Measurements from ENCODE around the gene LASP1NB.
"Not testable (repeated sequence)": the region's sequence is repeated elsewhere in the genome, so short reads cannot be mapped to it uniquely, and the experiment has no call there.

Gene LASP1NB

DNA sequence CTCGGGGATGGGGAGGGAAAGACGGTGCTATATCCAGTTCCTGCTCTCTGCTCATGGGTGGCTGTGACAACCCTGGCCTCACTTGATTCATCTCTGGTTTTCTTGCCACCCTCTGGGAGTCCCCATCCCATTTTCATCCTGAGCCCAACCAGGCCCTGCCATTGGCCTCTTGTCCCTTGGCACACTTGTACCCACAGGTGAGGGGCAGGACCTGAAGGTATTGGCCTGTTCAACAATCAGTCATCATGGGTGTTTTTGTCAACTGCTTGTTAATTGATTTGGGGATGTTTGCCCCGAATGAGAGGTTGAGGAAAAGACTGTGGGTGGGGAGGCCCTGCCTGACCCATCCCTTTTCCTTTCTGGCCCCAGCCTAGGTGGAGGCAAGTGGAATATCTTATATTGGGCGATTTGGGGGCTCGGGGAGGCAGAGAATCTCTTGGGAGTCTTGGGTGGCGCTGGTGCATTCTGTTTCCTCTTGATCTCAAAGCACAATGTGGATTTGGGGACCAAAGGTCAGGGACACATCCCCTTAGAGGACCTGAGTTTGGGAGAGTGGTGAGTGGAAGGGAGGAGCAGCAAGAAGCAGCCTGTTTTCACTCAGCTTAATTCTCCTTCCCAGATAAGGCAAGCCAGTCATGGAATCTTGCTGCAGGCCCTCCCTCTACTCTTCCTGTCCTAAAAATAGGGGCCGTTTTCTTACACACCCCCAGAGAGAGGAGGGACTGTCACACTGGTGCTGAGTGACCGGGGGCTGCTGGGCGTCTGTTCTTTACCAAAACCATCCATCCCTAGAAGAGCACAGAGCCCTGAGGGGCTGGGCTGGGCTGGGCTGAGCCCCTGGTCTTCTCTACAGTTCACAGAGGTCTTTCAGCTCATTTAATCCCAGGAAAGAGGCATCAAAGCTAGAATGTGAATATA lies 4.8 kb upstream of the LASP1NB start:
- Histone ChIP-seq H3K9me3 (ENCODE audit: low read length) (no peaks in the 10 kb centered on the region), H3K27me3 (ENCODE audit: control insufficient read depth in 1 of 2, insufficient read depth in 2 of 2, low read length in 2 of 2) (no peaks in the 10 kb centered on the region), H3K36me3 (ENCODE audit: insufficient read depth, low read length) (peaks cover 40% of the 10 kb centered on the region), H3K4me1 (ENCODE audit: insufficient read depth, low read length) (peaks cover 49% of the 10 kb centered on the region), H3K9ac (ENCODE audit: low read length) (no peak overlapping the region), H3K4me3 (ENCODE audit: low read depth in 1 of 2, low read length in 2 of 2) (no peak overlapping the region), H3K27ac (ENCODE audit: low read depth, low read length) (peak overlapping the region; percentile 72)

DNA sequence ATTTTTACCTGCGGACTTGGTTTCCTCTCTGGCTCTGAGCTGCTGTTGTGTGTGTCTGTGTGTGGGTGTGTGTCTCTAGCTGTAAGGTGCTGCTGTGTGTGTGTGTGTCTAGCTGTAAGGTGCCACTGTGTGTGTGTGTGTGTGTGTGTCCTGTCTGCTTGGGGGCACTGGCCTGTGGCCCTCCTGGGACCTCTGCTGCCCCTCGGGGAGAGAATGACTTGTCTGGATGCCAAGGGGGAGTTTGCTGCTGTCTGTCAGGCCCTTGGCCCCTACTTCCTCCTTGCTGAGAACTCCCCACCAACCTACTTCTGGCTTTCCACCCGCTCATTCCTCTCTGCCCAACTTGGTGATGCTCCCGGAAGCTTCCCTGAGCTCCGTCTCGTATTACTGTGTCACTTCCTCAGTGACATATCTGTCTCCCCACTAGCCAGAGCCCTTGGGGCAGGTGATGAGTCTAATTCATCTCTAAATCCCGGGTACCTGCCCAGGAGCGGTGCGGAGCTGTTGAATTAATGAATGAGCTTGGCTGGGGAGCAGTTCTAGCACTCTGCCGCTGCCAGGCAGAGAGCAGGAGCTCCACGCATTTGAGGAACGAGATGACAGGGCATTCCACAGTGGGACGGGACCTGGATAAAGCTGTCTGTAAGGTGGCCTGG lies 3.5 kb upstream of the LASP1NB start:
- Histone ChIP-seq H3K36me3 (ENCODE audit: insufficient read depth, low read length) (peaks cover 29% of the 10 kb centered on the region), H3K9ac (ENCODE audit: low read length) (no peak overlapping the region), H3K4me3 (ENCODE audit: low read depth in 1 of 2, low read length in 2 of 2) (no peak overlapping the region), H3K9me3 (ENCODE audit: low read length) (no peaks in the 10 kb centered on the region), H3K4me1 (ENCODE audit: insufficient read depth, low read length) (peaks cover 45% of the 10 kb centered on the region), H3K27ac (ENCODE audit: low read depth, low read length) (peak overlapping the region; percentile 55), H3K27me3 (ENCODE audit: control insufficient read depth in 1 of 2, insufficient read depth in 2 of 2, low read length in 2 of 2) (no peaks in the 10 kb centered on the region)

DNA sequence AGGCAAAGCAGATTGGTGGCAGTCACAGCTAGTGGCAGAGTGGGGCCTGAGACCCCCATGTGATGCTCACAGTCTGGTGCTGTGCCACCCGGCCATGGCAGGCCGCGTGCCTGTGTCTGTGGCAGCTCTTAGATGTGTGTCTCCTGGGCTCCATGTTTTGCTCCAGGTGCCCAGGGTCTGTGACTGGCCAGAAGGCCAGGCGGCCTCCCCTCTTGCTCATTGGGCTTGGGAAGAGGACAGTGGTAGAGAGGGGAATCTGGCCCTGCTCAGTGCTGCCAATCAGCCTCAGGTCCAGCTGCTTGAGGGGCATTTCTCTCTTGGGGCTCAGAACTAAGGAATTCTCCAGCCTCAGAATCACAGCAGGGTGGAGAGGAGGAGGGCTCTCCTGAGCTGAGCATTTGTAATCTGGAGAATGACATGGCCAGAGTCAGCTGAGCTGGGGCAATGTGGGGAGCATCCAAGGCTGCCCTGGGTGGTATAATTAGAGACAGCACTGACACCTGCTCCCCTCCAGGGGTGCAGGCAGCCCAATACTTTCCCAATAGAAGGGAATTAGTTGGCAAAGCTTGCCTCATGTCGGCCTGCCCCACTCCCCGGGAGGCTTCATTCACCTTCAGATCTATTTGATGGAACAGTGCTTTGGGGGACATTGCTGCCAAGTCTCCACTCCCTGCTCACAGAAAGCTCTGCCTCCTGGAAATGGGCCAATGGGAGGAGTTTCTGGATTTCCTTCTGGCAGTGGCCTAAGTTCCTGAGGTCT lies 2.7 kb upstream of the LASP1NB start:
- Histone ChIP-seq H3K27me3 (ENCODE audit: control insufficient read depth in 1 of 2, insufficient read depth in 2 of 2, low read length in 2 of 2) (no peaks in the 10 kb centered on the region), H3K9me3 (ENCODE audit: low read length) (no peaks in the 10 kb centered on the region), H3K4me1 (ENCODE audit: insufficient read depth, low read length) (peaks cover 45% of the 10 kb centered on the region), H3K4me3 (ENCODE audit: low read depth in 1 of 2, low read length in 2 of 2) (no peak overlapping the region), H3K27ac (ENCODE audit: low read depth, low read length) (peak overlapping the region; percentile 55), H3K36me3 (ENCODE audit: insufficient read depth, low read length) (peaks cover 23% of the 10 kb centered on the region), H3K9ac (ENCODE audit: low read length) (no peak overlapping the region)

GRCh38 chr17:38926293-38927070 lies 1.1 kb downstream of the LASP1NB start:
- Histone ChIP-seq H3K4me1 (ENCODE audit: insufficient read depth, low read length) (peaks cover 25% of the 10 kb centered on the region), H3K9me3 (ENCODE audit: low read length) (no peaks in the 10 kb centered on the region), H3K4me3 (ENCODE audit: low read depth in 1 of 2, low read length in 2 of 2) (no peak overlapping the region), H3K9ac (ENCODE audit: low read length) (no peak overlapping the region), H3K27me3 (ENCODE audit: control insufficient read depth in 1 of 2, insufficient read depth in 2 of 2, low read length in 2 of 2) (no peaks in the 10 kb centered on the region), H3K27ac (ENCODE audit: low read depth, low read length) (no peak overlapping the region), H3K36me3 (ENCODE audit: insufficient read depth, low read length) (no peaks in the 10 kb centered on the region)

- not testable (repeated sequence) for H3K36me3 ChIP-seq (ENCODE audit: insufficient read depth, low read length); H3K27me3 ChIP-seq (ENCODE audit: control insufficient read depth in 1 of 2, insufficient read depth in 2 of 2, low read length in 2 of 2); H3K9me3 ChIP-seq (ENCODE audit: low read length); H3K9ac ChIP-seq (ENCODE audit: low read length); H3K4me1 ChIP-seq (ENCODE audit: insufficient read depth, low read length); H3K27ac ChIP-seq (ENCODE audit: low read depth, low read length); H3K4me3 ChIP-seq (ENCODE audit: low read depth in 1 of 2, low read length in 2 of 2)
Observed at GRCh38 chr17:38930782-38931181, 5.4 kb downstream of the LASP1NB start.

DNA sequence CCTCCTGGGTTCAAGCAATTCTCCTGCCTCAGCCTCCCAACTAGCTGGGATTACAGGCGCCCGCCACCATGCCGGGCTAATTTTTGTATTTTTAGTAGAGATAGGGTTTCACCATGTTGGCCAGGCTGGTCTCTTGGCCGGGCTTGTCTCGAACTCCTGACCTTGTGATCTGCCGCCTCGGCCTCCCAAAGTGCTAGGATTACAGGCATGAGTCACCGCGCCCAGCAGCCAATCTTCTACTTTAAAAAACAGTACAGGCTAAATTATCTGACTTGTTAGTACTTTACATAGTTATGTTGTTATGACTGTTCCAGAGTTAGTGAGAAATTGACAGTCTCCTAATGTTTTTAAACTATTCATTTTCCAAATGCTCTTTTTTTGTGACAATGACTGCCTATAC lies 8.5 kb downstream of the LASP1NB start:
- not testable (repeated sequence) for H3K36me3 ChIP-seq (ENCODE audit: insufficient read depth, low read length); H3K27me3 ChIP-seq (ENCODE audit: control insufficient read depth in 1 of 2, insufficient read depth in 2 of 2, low read length in 2 of 2); H3K4me1 ChIP-seq (ENCODE audit: insufficient read depth, low read length); H3K4me3 ChIP-seq (ENCODE audit: low read depth in 1 of 2, low read length in 2 of 2); H3K9ac ChIP-seq (ENCODE audit: low read length); H3K9me3 ChIP-seq (ENCODE audit: low read length); H3K27ac ChIP-seq (ENCODE audit: low read depth, low read length)

- Histone ChIP-seq H3K9ac (ENCODE audit: low read length) (no peak overlapping the region), H3K9me3 (ENCODE audit: low read length) (no peaks in the 10 kb centered on the region), H3K27me3 (ENCODE audit: control insufficient read depth in 1 of 2, insufficient read depth in 2 of 2, low read length in 2 of 2) (no peaks in the 10 kb centered on the region), H3K4me3 (ENCODE audit: low read depth in 1 of 2, low read length in 2 of 2) (no peak overlapping the region), H3K4me1 (ENCODE audit: insufficient read depth, low read length) (peaks cover 6% of the 10 kb centered on the region), H3K27ac (ENCODE audit: low read depth, low read length) (no peak overlapping the region), H3K36me3 (ENCODE audit: insufficient read depth, low read length) (no peaks in the 10 kb centered on the region)
Observed at GRCh38 chr17:38939987-38940386, 14.6 kb downstream of the LASP1NB start.

DNA sequence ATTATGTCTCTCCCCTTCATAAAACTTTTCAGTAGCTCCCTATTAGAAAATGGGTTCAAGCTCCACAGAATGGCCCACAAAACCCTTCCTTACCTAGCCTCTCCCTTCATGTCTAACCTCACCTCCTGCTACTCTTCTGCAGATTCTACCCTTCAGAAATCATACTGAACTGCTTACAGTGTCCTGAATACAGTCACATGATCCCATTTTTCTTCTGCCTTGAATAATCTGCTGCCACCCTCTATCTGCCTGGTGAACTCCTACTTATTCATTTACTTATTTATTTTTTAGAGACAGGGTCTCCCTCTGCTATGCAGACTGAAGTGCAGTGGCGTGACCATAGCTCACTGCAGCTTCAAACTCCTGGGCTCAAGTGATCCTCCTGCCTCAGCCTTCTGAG lies 15.0 kb downstream of the LASP1NB start:
- H3K4me3 ChIP-seq (ENCODE audit: low read depth in 1 of 2, low read length in 2 of 2), result no peak overlapping the region
- peaks cover 6% of the 10 kb centered on the region for H3K4me1 ChIP-seq (ENCODE audit: insufficient read depth, low read length)
- no peaks in the 10 kb centered on the region for H3K27me3 ChIP-seq (ENCODE audit: control insufficient read depth in 1 of 2, insufficient read depth in 2 of 2, low read length in 2 of 2)
- no peaks in the 10 kb centered on the region for H3K36me3 ChIP-seq (ENCODE audit: insufficient read depth, low read length)
- H3K27ac ChIP-seq (ENCODE audit: low read depth, low read length), result no peak overlapping the region
- H3K9ac ChIP-seq (ENCODE audit: low read length), result no peak overlapping the region
- no peaks in the 10 kb centered on the region for H3K9me3 ChIP-seq (ENCODE audit: low read length)

- Histone ChIP-seq H3K9me3 (ENCODE audit: low read length) (no peaks in the 10 kb centered on the region), H3K27me3 (ENCODE audit: control insufficient read depth in 1 of 2, insufficient read depth in 2 of 2, low read length in 2 of 2) (no peaks in the 10 kb centered on the region), H3K4me3 (ENCODE audit: low read depth in 1 of 2, low read length in 2 of 2) (no peak overlapping the region), H3K36me3 (ENCODE audit: insufficient read depth, low read length) (no peaks in the 10 kb centered on the region), H3K4me1 (ENCODE audit: insufficient read depth, low read length) (peaks cover 6% of the 10 kb centered on the region), H3K9ac (ENCODE audit: low read length) (no peak overlapping the region), H3K27ac (ENCODE audit: low read depth, low read length) (no peak overlapping the region)
Observed at GRCh38 chr17:38942696-38943334, 17.4 kb downstream of the LASP1NB start.

GRCh38 chr17:38943607-38944006 lies 18.2 kb downstream of the LASP1NB start:
- no peak overlapping the region for H3K4me3 ChIP-seq (ENCODE audit: low read depth in 1 of 2, low read length in 2 of 2)
- H3K27me3 ChIP-seq (ENCODE audit: control insufficient read depth in 1 of 2, insufficient read depth in 2 of 2, low read length in 2 of 2), result no peaks in the 10 kb centered on the region
- no peaks in the 10 kb centered on the region for H3K9me3 ChIP-seq (ENCODE audit: low read length)
- H3K9ac ChIP-seq (ENCODE audit: low read length), result no peak overlapping the region
- no peaks in the 10 kb centered on the region for H3K36me3 ChIP-seq (ENCODE audit: insufficient read depth, low read length)
- H3K27ac ChIP-seq (ENCODE audit: low read depth, low read length), result no peak overlapping the region
- H3K4me1 ChIP-seq (ENCODE audit: insufficient read depth, low read length), result peaks cover 6% of the 10 kb centered on the region
